Measurements from ENCODE around the gene TMEM120A.

Gene TMEM120A

GRCh38 chr7:75979759-75980429, 14.5 kb downstream of the TMEM120A start:
- DNase-seq: no peak

GRCh38 chr7:75977743-75978142, 16.7 kb downstream of the TMEM120A start:
- DNase-seq: peak; percentile 30

GRCh38 chr7:75971961-75972763, 22.2 kb downstream of the TMEM120A start:
- DNase-seq: no peak

- no peak for DNase-seq
Measured at GRCh38 chr7:75971309-75971960, 23.0 kb downstream of the TMEM120A start.

GRCh38 chr7:75969704-75970498, 24.5 kb downstream of the TMEM120A start:
- DNase-seq: no peak

- no peak for DNase-seq
Measured at GRCh38 chr7:75969182-75969581, 25.2 kb downstream of the TMEM120A start.

- DNase-seq: no peak
Measured at GRCh38 chr7:75968561-75969001, 25.8 kb downstream of the TMEM120A start.

GRCh38 chr7:75968012-75968411, 26.4 kb downstream of the TMEM120A start:
- no peak for DNase-seq

- no peak for DNase-seq
Measured at GRCh38 chr7:75967487-75967997, 26.9 kb downstream of the TMEM120A start.

GRCh38 chr7:75967055-75967454, 27.3 kb downstream of the TMEM120A start:
- DNase-seq: no peak

- DNase-seq: peak; percentile 52
Measured at GRCh38 chr7:75966190-75966961, 28.0 kb downstream of the TMEM120A start.

GRCh38 chr7:75965617-75966016, 28.8 kb downstream of the TMEM120A start:
- DNase-seq: no peak

- DNase-seq: no peak
Measured at GRCh38 chr7:75963381-75963995, 30.9 kb downstream of the TMEM120A start.

GRCh38 chr7:75962607-75963380, 31.6 kb downstream of the TMEM120A start:
- DNase-seq: peak; percentile 88

- DNase-seq: no peak
Measured at GRCh38 chr7:75961218-75961617, 33.2 kb downstream of the TMEM120A start.

GRCh38 chr7:75960372-75960771, 34.0 kb downstream of the TMEM120A start:
- no peak for DNase-seq

GRCh38 chr7:75958802-75959543, 35.4 kb downstream of the TMEM120A start:
- peak; percentile 22 for DNase-seq

- DNase-seq: peak; percentile 23
Measured at GRCh38 chr7:75957021-75957736, 37.2 kb downstream of the TMEM120A start.

GRCh38 chr7:75955331-75955955, 39.0 kb downstream of the TMEM120A start:
- DNase-seq: no peak

Measured in fibroblast of skin of right biceps (primary cell).